GM12801 (cell line): ENCODE results near the gene CNTN5.

Experiments used
- TF ChIP-seq, protein P1 (sequence below): IDR thresholded peaks from one replicate; pipeline ENCODE4 v1.5.1; 2011; ENCODE audit warnings: control low read depth; ENCODE audit not compliant: insufficient read length; ENCODE audit errors: extremely low read depth

The CNTN5 gene

DNA sequence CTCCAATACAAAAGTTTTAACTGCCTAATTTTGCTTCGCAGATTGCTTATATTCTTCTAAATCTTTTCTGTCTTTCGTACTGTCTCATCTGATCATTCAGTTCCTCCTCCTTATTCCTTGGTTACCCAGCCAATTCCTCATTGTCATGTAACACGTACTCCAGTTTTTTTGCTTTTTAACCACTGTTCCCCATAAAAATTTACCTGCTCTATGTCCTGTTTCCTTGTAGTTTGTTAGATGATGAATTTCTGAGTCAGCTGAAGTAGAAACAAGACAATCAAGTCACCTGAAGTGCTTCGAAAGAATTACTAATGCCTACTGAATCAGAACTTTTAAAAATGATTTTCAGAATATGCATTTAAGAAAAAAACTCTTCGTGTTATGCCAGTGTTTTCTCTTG lies 150.6 kb downstream of the CNTN5 start:
- TF ChIP-seq, protein P1, sequence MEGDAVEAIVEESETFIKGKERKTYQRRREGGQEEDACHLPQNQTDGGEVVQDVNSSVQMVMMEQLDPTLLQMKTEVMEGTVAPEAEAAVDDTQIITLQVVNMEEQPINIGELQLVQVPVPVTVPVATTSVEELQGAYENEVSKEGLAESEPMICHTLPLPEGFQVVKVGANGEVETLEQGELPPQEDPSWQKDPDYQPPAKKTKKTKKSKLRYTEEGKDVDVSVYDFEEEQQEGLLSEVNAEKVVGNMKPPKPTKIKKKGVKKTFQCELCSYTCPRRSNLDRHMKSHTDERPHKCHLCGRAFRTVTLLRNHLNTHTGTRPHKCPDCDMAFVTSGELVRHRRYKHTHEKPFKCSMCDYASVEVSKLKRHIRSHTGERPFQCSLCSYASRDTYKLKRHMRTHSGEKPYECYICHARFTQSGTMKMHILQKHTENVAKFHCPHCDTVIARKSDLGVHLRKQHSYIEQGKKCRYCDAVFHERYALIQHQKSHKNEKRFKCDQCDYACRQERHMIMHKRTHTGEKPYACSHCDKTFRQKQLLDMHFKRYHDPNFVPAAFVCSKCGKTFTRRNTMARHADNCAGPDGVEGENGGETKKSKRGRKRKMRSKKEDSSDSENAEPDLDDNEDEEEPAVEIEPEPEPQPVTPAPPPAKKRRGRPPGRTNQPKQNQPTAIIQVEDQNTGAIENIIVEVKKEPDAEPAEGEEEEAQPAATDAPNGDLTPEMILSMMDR: no peak

DNA sequence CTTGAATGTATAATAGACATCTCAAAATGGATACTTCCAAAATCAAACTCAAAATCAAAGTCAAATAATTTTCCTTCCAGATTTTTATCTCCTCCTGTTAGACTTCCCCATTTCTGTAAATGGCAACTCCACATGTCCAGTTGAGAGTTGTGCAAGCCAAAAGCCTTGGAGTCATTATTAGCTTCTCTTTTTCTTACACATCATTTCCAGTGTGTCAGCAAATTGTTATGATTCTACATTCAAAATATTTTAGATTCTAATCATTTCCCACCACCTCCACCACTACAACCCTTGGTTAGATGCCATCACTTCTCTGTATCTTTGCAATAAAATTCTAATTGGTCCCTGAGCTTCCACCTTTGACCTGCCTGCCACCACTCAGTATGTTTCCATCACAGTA lies 155.7 kb downstream of the CNTN5 start:
- TF ChIP-seq, protein P1: no peak

DNA sequence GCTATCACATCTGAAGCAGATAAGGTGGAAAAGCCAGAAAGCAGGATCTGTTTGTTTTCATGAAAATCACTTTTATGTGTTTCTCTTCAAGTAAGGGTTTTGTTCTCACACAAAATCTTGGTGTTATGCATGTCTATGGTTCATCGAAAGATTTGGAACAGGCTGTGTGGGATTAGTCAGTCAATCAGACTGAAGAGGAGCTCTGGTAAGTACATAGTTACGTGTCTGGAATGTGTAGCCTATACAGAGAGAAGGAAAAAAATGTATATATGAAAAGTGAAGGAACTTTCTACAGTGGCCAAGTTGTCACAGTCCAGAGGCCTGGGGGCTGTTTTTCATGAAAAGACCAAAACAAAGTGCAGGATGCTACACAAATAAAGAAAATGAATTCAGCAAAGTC lies 156.7 kb downstream of the CNTN5 start:
- TF ChIP-seq, protein P1: no peak

DNA sequence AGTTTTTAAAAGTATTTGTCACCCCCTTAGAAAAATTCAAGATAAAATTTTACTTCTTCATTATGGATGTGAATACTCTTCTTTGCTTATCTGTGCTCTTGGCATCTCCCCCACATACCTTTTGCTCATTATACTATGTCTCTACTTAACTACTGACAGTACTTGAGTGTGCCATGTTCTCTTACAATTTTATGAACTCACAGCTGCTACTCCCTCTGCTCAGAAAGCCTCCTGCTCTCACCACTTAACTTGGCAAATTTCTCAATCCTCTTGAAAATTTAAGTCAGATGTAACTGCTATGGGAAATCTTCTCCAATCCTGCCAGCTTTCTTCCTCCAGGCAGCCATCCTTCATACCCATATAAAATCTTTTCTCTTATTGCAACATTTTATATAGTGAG lies 163.4 kb downstream of the CNTN5 start:
- TF ChIP-seq, protein P1: no peak

DNA sequence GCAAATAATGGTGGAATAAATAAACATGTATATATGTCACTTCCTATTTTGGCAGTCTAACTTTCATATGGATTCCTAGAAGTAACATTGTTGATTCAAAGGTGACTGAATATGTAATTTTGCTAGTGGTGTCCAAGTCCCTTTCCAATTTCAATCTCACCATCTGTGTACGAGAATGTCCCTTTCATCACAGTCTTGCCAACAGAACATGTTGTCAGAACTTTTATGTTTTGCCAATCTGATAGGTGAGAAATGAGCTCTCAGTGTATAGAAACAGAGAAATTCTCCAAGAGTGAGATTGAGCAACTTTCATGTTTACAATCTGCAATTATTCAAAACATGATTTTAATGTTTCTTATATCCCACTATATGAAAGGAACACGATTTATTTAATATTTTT lies 167.5 kb downstream of the CNTN5 start:
- TF ChIP-seq, protein P1: no peak

DNA sequence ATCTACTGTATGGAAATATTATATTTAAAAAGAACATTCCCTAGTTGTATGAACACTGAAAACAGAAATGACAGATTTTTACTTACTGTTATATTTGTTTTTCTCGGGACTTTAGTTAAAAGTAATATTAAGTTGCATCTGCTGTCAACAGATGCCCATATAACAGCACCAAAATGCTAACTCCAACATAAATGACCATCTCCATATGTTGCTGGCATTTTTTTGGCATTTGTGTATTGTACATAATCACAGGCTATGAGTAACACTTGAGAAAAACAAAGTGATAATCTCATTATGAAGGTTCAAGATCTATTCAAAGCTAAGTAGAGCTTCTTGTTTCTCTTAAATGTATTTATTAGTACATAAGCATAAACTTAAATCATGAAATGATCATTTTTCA lies 172.0 kb downstream of the CNTN5 start:
- TF ChIP-seq, protein P1: no peak

DNA sequence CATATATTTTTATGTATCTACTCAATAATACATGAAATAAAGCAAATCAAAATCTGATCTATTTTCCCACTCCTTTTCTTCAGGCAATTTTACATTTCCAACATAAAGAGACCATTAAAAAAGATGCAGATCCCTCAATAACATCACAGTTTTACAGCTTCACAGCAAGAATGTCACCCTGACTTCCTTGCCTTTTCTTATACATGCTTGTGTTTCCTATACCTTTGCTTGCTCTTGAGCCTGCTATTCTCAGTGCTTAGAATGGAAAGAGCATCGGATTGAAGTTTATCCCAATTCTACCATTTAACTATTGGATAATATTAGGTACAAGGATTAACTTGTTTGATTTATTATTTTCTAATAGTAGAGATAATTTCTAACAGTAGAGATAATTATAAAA lies 176.7 kb downstream of the CNTN5 start:
- TF ChIP-seq, protein P1: no peak

DNA sequence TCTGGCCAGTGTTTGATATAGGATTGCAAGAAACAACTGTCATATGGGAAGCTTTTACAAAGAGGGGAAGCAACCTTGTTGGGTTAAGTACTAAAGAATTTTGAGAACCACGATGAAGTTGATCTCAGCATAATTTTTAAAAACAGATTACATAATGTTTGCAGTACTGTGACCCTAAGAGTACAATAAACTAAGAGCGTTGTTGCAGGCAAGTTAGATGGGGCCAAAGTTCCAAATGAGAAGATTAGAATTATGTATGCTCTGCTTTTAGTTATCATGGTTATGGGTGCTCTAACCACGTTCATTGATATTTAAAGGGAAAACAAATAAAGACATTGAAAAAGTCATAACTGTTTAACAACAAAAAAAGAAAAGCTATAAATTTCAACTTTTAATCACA lies 177.5 kb downstream of the CNTN5 start:
- TF ChIP-seq, protein P1: no peak
